HepG2 (cell line): ENCODE measurements around the gene EEF1AKMT3. TPM values are rescaled to one million over a fixed set of nuclear protein-coding genes. Genes with fewer than 3 reads are reported as not detected.
"Not testable (repeated sequence)": the region's sequence is repeated elsewhere in the genome, so short reads cannot be mapped to it uniquely, and the experiment has no call there.

Experiments used
- ATAC-seq: fragments of 200-7000 bp; cut with Tn5 transposase; 3 replicates; pipeline ENCODE4 v1.9.1; 2020; ENCODE audit warnings: mild to moderate bottlenecking, moderate library complexity
- BruUV-seq: library from RNA; stranded (reverse); fragments of 400-500 nt; replicated peaks from 2 replicates; lab custom pipeline; 2021; lab: Mats Ljungman, UMichigan
- CTCF ChIA-PET: fragments of 300-600 bp; formaldehyde crosslinking; extraction: SDS; loops from one replicate; lab custom pipeline; 2021; ENCODE audit warnings: low total read pairs, inconsistent platforms, low intra/inter-chr PET ratio; lab: Yijun Ruan, JAX
- POLR2A ChIA-PET: fragments of 350-600 bp; sonication (Branson Sonifier 250); formaldehyde crosslinking; loops from one replicate; lab custom pipeline; 2020; ENCODE audit warnings: antibody characterized with exemption, inconsistent platforms; lab: Yijun Ruan, JAX
- DNase-seq: peaks from one replicate; pipeline ENCODE4 v3.0.0-alpha.2; 2015; ENCODE audit warnings: low spot score
- FAIRE-seq: peaks from 3 replicates; lab custom pipeline; 2011; peaks lifted over from hg19 to GRCh38; lab: Jason Lieb, UNC
- H2AFZ ChIP-seq: one replicate; pipeline ENCODE4 v1.6.1; 2011; ENCODE audit warnings: low read length, inconsistent platforms
- H3K27ac ChIP-seq: fragments of 300-600 bp; 3 replicates; pipeline ENCODE4 v1.8.0; 2011; ENCODE audit warnings: mixed run types, mild to moderate bottlenecking, mixed read lengths, low read length, inconsistent platforms; ENCODE audit not compliant: insufficient read depth; ENCODE audit errors: extremely low read length
- H3K27me3 ChIP-seq, 2 experiments: fragments of 200-600 bp in 1 of 2; 2 replicates in 1 of 2; 3 replicates in 1 of 2; pipeline versions ENCODE4 v1.6.0 to v1.8.0; 2011; ENCODE audit warnings: low read length in 2 of 2, mild to moderate bottlenecking in 2 of 2, moderate library complexity in 2 of 2, inconsistent platforms in 1 of 2; ENCODE audit not compliant: insufficient read depth in 2 of 2, control insufficient read depth in 1 of 2
- H3K36me3 ChIP-seq, 2 experiments: fragments of 200-600 bp in 1 of 2; replicated peaks in 1 of 2; 2 replicates in 1 of 2; 3 replicates in 1 of 2; pipeline versions ENCODE4 v1.5.1 to v1.8.0; 2011; ENCODE audit warnings: low read length in 2 of 2, inconsistent platforms in 1 of 2; ENCODE audit not compliant: insufficient read depth in 2 of 2, control insufficient read depth in 1 of 2
- H3K4me1 ChIP-seq: 2 replicates; pipeline ENCODE4 v1.5.1; 2012; ENCODE audit warnings: low read length, inconsistent platforms; ENCODE audit not compliant: insufficient read depth
- H3K4me2 ChIP-seq: 2 replicates; pipeline ENCODE4 v1.6.0; 2011; ENCODE audit warnings: low read depth, low read length, inconsistent platforms
- H3K4me3 ChIP-seq, 3 experiments: fragments of 200-600 bp in 1 of 3; sonication (generic), shearing (Covaris generic) in 1 of 3; replicated peaks in 1 of 3; 2 replicates each; pipeline ENCODE4 v1.5.1; 2011 to 2016; ENCODE audit warnings: low read length in 3 of 3, inconsistent platforms in 2 of 3, low read depth in 2 of 3, mild to moderate bottlenecking in 2 of 3, control low read depth in 1 of 3, mixed read lengths in 1 of 3; ENCODE audit not compliant: insufficient read depth in 1 of 3
- H3K79me2 ChIP-seq: one replicate; pipeline ENCODE4 v1.6.1; 2011; ENCODE audit warnings: low read length, inconsistent platforms; ENCODE audit not compliant: insufficient read depth
- H3K9ac ChIP-seq: 2 replicates; pipeline ENCODE4 v1.6.0; 2011; ENCODE audit warnings: mild to moderate bottlenecking, low read depth, low read length, inconsistent platforms; ENCODE audit not compliant: insufficient read depth
- H3K9me3 ChIP-seq: 2 replicates; pipeline ENCODE4 v1.5.1; 2012; ENCODE audit warnings: mild to moderate bottlenecking, low read length
- H4K20me1 ChIP-seq: 2 replicates; pipeline ENCODE4 v1.6.0; 2011; ENCODE audit warnings: inconsistent platforms, mild to moderate bottlenecking, low read length, moderate library complexity; ENCODE audit not compliant: insufficient read depth
- CEBPG ChIP-seq: IDR thresholded peaks from 2 replicates; pipeline ENCODE4 v1.6.1; 2016
- HCFC1 ChIP-seq: fragments of 150-350 bp; IDR thresholded peaks from 2 replicates; pipeline ENCODE4 v1.6.1; 2014; ENCODE audit warnings: low read depth, low read length
- HNRNPH1 ChIP-seq: fragments of 200-400 bp; formaldehyde crosslinking; optimal IDR thresholded peaks from 2 replicates; pipeline ENCODE3; 2017; ENCODE audit warnings: mild to moderate bottlenecking, low read depth, low read length
- PAWR ChIP-seq: sonication (generic); formaldehyde crosslinking; IDR thresholded peaks from 2 replicates; pipeline ENCODE4 v1.4.0; 2020; ENCODE audit warnings: missing genetic modification reagents, mild to moderate bottlenecking, borderline replicate concordance
- REL ChIP-seq: sonication (generic); formaldehyde crosslinking; conservative IDR thresholded peaks from 2 replicates; pipeline ENCODE4 v1.8.0; 2022; ENCODE audit warnings: mild to moderate bottlenecking, missing genetic modification reagents, moderate library complexity
- SAFB2 ChIP-seq: sonication (generic); formaldehyde crosslinking; IDR thresholded peaks from 2 replicates; pipeline ENCODE4 v1.5.1; 2020; ENCODE audit warnings: missing genetic modification reagents, low read depth, mild to moderate bottlenecking, borderline replicate concordance
- SALL2 ChIP-seq: sonication (generic); formaldehyde crosslinking; IDR thresholded peaks from 2 replicates; pipeline ENCODE4 v1.8.1; 2023; ENCODE audit warnings: mild to moderate bottlenecking, missing genetic modification reagents, inconsistent platforms
- ZNF143 ChIP-seq: sonication (generic); formaldehyde crosslinking; IDR thresholded peaks from 2 replicates; pipeline ENCODE4 v1.4.0; 2020; ENCODE audit warnings: missing genetic modification reagents
- ZNF253 ChIP-seq: sonication (generic); formaldehyde crosslinking; IDR thresholded peaks from 2 replicates; pipeline ENCODE4 v1.8.0; 2022; ENCODE audit warnings: mild to moderate bottlenecking, missing genetic modification reagents, borderline replicate concordance
- ZNF543 ChIP-seq: sonication (generic); formaldehyde crosslinking; IDR thresholded peaks from 2 replicates; pipeline ENCODE4 v1.4.0; 2020; ENCODE audit warnings: mild to moderate bottlenecking, missing genetic modification reagents
- ZNF577 ChIP-seq: sonication (generic); formaldehyde crosslinking; IDR thresholded peaks from 2 replicates; pipeline ENCODE4 v1.4.0; 2020; ENCODE audit warnings: mild to moderate bottlenecking, low read depth, missing genetic modification reagents, borderline replicate concordance
- ZNF841 ChIP-seq: sonication (generic); formaldehyde crosslinking; IDR thresholded peaks from 2 replicates; pipeline ENCODE4 v1.8.1; 2023; ENCODE audit warnings: missing genetic modification reagents, borderline replicate concordance
- ZNF879 ChIP-seq: sonication (generic); formaldehyde crosslinking; IDR thresholded peaks from 2 replicates; pipeline ENCODE4 v1.8.1; 2023; ENCODE audit warnings: missing genetic modification reagents
- WGBS: methylation state at CpG from one replicate; pipeline ENCODE4 v1.1.6; 2017; ENCODE audit warnings: low lambda C conversion rate; 5-methylcytosine and 5-hydroxymethylcytosine counted together
- in situ Hi-C: cut with HindIII; loops from 2 replicates; pipeline ENCODE4 v1.10.0; 2017; ENCODE audit warnings: low pct_unique_long_range_greater_than_20kb; ENCODE audit not compliant: extremely low pct_ligation_motif_present
- intact Hi-C: fragments of 100-400 bp; cut with micrococcal nuclease; formaldehyde crosslinking; loops from one replicate; pipeline ENCODE4 v1.10.0; 2022; ENCODE audit not compliant: unreplicated experiment
- polyA plus RNA-seq, 8 experiments: library from polyadenylated mRNA; depleted of rRNA in 3 of 8; stranded (reverse) in 7 of 8; unstranded in 1 of 8; fragments of >200 nt; fragmentation: Illumina TruSeq in 4 of 8; extraction: Trizol in 4 of 8; gene quantifications; 2 replicates each; pipeline versions ENCODE4 v1.2.1 to v1.2.3, GENCODE V29; 2011 to 2016; ENCODE audit warnings: low read depth in 4 of 8, missing spikeins in 1 of 8, mixed read lengths in 1 of 8; ENCODE audit not compliant: insufficient read depth in 1 of 8
- total RNA-seq, 5 experiments: library from RNA; depleted of rRNA; stranded (reverse); fragments of >200 nt; fragmentation: Illumina TruSeq; extraction: Trizol; gene quantifications; 2 replicates each; pipeline ENCODE4 v1.2.3, GENCODE V29; 2016; ENCODE audit warnings: low read depth in 1 of 5
- TF ChIP-seq, protein P1 (sequence below): sonication (generic); formaldehyde crosslinking; IDR thresholded peaks from 2 replicates; pipeline ENCODE4 v1.4.0; 2020; ENCODE audit warnings: missing genetic modification reagents, borderline replicate concordance
- TF ChIP-seq, protein P2 (sequence below): sonication (generic); formaldehyde crosslinking; IDR thresholded peaks from 2 replicates; pipeline ENCODE4 v1.9.0; 2021; ENCODE audit warnings: missing genetic modification reagents, mild to moderate bottlenecking, borderline replicate concordance

Gene EEF1AKMT3
- total and polyA plus RNA-seq, 2 of the 13 experiments (the other 11 are each of a cell fraction or from before 2014, with no cell fraction given) = 4.7 to 11.4 TPM

DNA sequence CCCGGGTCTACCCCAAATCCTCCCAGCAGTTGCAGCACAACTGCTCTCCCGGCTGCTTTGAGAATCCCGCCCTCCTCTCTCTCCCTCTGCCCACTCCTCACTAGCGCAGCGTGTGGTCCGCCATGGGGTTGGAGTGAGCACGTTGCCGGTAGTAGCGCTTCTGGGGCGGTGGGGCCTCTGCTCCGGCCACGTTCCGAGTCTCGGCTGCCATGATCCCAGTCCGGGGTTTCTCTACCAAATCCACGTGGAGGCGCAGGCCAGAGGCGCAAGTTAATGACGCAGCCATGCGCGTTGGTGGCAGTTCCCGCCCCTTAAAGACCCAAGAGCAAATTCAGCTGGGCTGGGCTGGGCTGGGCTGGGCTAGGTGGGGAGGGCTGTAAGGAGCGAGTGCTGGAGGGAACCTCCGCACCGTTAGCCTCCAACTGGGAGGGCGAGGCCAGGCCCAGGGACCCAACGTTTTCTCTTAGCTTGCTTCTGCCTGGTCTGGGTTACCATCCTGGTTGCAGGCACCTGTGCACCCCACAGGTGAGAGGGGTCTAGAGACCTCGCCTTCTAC, 463 bp upstream of the EEF1AKMT3 start, which contains the start of gene METTL1 (continued):
- TF ChIP-seq SAFB2 = peak; percentile 33; the same call in 1 of the 2 replicates
- TF ChIP-seq PAWR (CRISPR knock-in tag) = 0 out of 2 replicates have a peak, but pooled peaks have one; percentile 31
- TF ChIP-seq ZNF841 (CRISPR knock-in tag) = no peak
- TF ChIP-seq CEBPG (CRISPR knock-in tag) = no peak
- TF ChIP-seq HNRNPH1 = no peak
- peak; percentile 53; the same call in 1 of the 2 replicates for TF ChIP-seq HCFC1
- TF ChIP-seq, protein P1, sequence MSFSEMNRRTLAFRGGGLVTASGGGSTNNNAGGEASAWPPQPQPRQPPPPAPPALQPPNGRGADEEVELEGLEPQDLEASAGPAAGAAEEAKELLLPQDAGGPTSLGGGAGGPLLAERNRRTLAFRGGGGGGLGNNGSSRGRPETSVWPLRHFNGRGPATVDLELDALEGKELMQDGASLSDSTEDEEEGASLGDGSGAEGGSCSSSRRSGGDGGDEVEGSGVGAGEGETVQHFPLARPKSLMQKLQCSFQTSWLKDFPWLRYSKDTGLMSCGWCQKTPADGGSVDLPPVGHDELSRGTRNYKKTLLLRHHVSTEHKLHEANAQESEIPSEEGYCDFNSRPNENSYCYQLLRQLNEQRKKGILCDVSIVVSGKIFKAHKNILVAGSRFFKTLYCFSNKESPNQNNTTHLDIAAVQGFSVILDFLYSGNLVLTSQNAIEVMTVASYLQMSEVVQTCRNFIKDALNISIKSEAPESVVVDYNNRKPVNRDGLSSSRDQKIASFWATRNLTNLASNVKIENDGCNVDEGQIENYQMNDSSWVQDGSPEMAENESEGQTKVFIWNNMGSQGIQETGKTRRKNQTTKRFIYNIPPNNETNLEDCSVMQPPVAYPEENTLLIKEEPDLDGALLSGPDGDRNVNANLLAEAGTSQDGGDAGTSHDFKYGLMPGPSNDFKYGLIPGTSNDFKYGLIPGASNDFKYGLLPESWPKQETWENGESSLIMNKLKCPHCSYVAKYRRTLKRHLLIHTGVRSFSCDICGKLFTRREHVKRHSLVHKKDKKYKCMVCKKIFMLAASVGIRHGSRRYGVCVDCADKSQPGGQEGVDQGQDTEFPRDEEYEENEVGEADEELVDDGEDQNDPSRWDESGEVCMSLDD = no peak
- 0 out of 2 replicates have a peak, but pooled peaks have one; percentile 27 for TF ChIP-seq ZNF577 (CRISPR knock-in tag)
- TF ChIP-seq, protein P2, sequence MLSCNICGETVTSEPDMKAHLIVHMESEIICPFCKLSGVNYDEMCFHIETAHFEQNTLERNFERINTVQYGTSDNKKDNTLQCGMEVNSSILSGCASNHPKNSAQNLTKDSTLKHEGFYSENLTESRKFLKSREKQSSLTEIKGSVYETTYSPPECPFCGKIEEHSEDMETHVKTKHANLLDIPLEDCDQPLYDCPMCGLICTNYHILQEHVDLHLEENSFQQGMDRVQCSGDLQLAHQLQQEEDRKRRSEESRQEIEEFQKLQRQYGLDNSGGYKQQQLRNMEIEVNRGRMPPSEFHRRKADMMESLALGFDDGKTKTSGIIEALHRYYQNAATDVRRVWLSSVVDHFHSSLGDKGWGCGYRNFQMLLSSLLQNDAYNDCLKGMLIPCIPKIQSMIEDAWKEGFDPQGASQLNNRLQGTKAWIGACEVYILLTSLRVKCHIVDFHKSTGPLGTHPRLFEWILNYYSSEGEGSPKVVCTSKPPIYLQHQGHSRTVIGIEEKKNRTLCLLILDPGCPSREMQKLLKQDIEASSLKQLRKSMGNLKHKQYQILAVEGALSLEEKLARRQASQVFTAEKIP (CRISPR knock-in tag) = no peak
- peak; percentile 74 for TF ChIP-seq SALL2 (CRISPR knock-in tag)
- peak; percentile 40; the same call in 1 of the 2 replicates for TF ChIP-seq ZNF253 (CRISPR knock-in tag)
- TF ChIP-seq ZNF543 (CRISPR knock-in tag) = peak; percentile 95
- TF ChIP-seq ZNF143 = no peak; the same call in 1 of the 2 replicates
- TF ChIP-seq REL (CRISPR knock-in tag) = peak; percentile 85; the same call in 1 of the 2 replicates
- TF ChIP-seq ZNF879 (CRISPR knock-in tag) = no peak

DNA sequence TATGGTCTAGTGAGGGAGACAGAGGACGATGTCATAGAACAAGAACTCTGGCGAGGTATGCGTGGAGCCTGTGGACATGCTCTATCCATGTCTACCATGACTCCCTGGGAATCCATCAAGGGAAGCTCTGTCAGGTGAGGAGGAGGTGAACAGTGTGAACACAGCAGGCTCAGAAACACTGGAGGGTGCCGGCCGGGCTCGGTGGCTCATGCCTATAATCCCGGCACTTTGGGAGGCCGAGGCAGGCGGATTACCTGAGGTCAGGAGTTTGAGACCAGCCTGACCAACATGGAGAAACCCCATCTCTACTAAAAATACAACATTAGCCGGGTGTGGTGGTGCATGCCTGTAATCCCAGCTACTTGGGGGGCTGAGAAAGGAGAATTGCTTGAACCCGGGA, 2.2 kb downstream of the EEF1AKMT3 start:
- POLR2A ChIA-PET = interaction anchor here (0.7 kb wide), 1 partner anchor 11 kb away, joined by 3 read pairs; no protein-coding TSS in a partner anchor
- H4K20me1 ChIP-seq, ATAC-seq, H2AFZ ChIP-seq, H3K4me2 ChIP-seq, H3K27ac ChIP-seq, DNase-seq, H3K4me3 ChIP-seq, H3K9me3 ChIP-seq, H3K27me3 ChIP-seq, FAIRE-seq, H3K9ac ChIP-seq, BruUV-seq, H3K36me3 ChIP-seq, in situ Hi-C loops, CTCF ChIA-PET: not testable (repeated sequence)
- intact Hi-C loops = loop anchor here (5.0 kb wide), 1 partner anchor 68 kb away; no protein-coding TSS in a partner anchor
- WGBS = 98% methylated on average over 11 of the region's 11 CpGs
- Histone ChIP-seq H3K4me1 (peaks cover 23% of the 10 kb centered on the region), H3K79me2 (peaks cover 17% of the 10 kb centered on the region)
